ENCODE measurements around the gene FLNB.

Gene FLNB

GRCh38 chr3:58058361-58059263 lies 50.4 kb downstream of the FLNB start:
- no peak for DNase-seq

- no peak for DNase-seq
Measured at GRCh38 chr3:58059349-58060321, 51.4 kb downstream of the FLNB start.

- DNase-seq = no peak
Measured at GRCh38 chr3:58062472-58062871, 54.2 kb downstream of the FLNB start.

GRCh38 chr3:58063022-58063815 lies 55.0 kb downstream of the FLNB start:
- DNase-seq = peak in 1 of 2 experiments; percentile 39

- no peak for DNase-seq
Measured at GRCh38 chr3:58064923-58065638, 56.9 kb downstream of the FLNB start.

GRCh38 chr3:58065700-58066167 lies 57.5 kb downstream of the FLNB start:
- no peak for DNase-seq

- DNase-seq = no peak
Measured at GRCh38 chr3:58066842-58067241, 58.6 kb downstream of the FLNB start.

- no peak for DNase-seq
Measured at GRCh38 chr3:58068122-58068809, 60.0 kb downstream of the FLNB start.

- no peak for DNase-seq
Measured at GRCh38 chr3:58071480-58071971, 63.3 kb downstream of the FLNB start.

GRCh38 chr3:58072052-58072762 lies 64.0 kb downstream of the FLNB start:
- no peak for DNase-seq

- no peak for DNase-seq
Measured at GRCh38 chr3:58072763-58073130, 64.5 kb downstream of the FLNB start.

- DNase-seq = no peak
Measured at GRCh38 chr3:58073301-58074108, 65.3 kb downstream of the FLNB start.

GRCh38 chr3:58074116-58074715 lies 66.0 kb downstream of the FLNB start:
- peak; percentile 43 to 63 for DNase-seq

GRCh38 chr3:58074997-58075396 lies 66.8 kb downstream of the FLNB start:
- no peak for DNase-seq

- no peak for DNase-seq
Measured at GRCh38 chr3:58077596-58078285, 69.5 kb downstream of the FLNB start.

- DNase-seq = no peak
Measured at GRCh38 chr3:58078610-58079009, 70.4 kb downstream of the FLNB start.

- no peak for DNase-seq
Measured at GRCh38 chr3:58079773-58080172, 71.6 kb downstream of the FLNB start.

GRCh38 chr3:58082047-58082446 lies 73.8 kb downstream of the FLNB start:
- DNase-seq = no peak
